Osteoblast (primary cell): ENCODE results near the gene TMEM45A. TPM values are rescaled to one million over a fixed set of nuclear protein-coding genes. Genes with fewer than 3 reads are reported as not detected.
A peak's percentile ranks its signal among the peaks of the same experiment; 100 is the strongest.

Source experiments
- DNase-seq: peaks from one replicate; pipeline ENCODE4 v3.0.0; 2011; ENCODE audit warnings: low spot score, mixed read lengths; ENCODE audit not compliant: insufficient read length; ENCODE audit errors: missing footprints
- H2AFZ ChIP-seq: 2 replicates; pipeline ENCODE4 v1.6.0; 2011; ENCODE audit warnings: mild to moderate bottlenecking, low read length
- H3K27ac ChIP-seq: 2 replicates; pipeline ENCODE4 v1.5.1; 2011; ENCODE audit warnings: mild to moderate bottlenecking, low read depth, low read length, moderate library complexity
- H3K27me3 ChIP-seq: 2 replicates; pipeline ENCODE4 v1.6.0; 2012; ENCODE audit warnings: mild to moderate bottlenecking, control low read depth, inconsistent platforms, low read length, moderate library complexity; ENCODE audit not compliant: insufficient read depth
- H3K36me3 ChIP-seq: 2 replicates; pipeline ENCODE4 v1.5.1; 2011; ENCODE audit warnings: mild to moderate bottlenecking, low read length, control low read depth, moderate library complexity; ENCODE audit not compliant: insufficient read depth
- H3K4me1 ChIP-seq: 2 replicates; pipeline ENCODE4 v1.5.1; 2011; ENCODE audit warnings: mild to moderate bottlenecking, low read length, control low read depth, moderate library complexity; ENCODE audit not compliant: insufficient read depth
- H3K4me2 ChIP-seq: 2 replicates; pipeline ENCODE4 v1.6.0; 2011; ENCODE audit warnings: mild to moderate bottlenecking, low read length; ENCODE audit not compliant: insufficient read depth
- H3K4me3 ChIP-seq: fragments of 200-600 bp; sonication (generic); 3 replicates; pipeline ENCODE4 v1.5.1; 2012; ENCODE audit warnings: mild to moderate bottlenecking, low read length, inconsistent platforms; ENCODE audit not compliant: insufficient read depth
- H3K79me2 ChIP-seq: 2 replicates; pipeline ENCODE4 v1.6.0; 2012; ENCODE audit warnings: mild to moderate bottlenecking, low read length, control low read depth, inconsistent platforms; ENCODE audit not compliant: insufficient read depth
- H3K9me3 ChIP-seq: 2 replicates; pipeline ENCODE4 v1.5.1; 2011; ENCODE audit warnings: low read depth, low read length, control low read depth
- H4K20me1 ChIP-seq: 2 replicates; pipeline ENCODE4 v1.6.0; 2012; ENCODE audit warnings: mild to moderate bottlenecking, low read length, control low read depth; ENCODE audit not compliant: insufficient read depth
- total RNA-seq: library from RNA; depleted of rRNA; stranded (reverse); fragments of >200 nt; gene quantifications from 2 replicates; pipeline ENCODE4 v1.2.3, GENCODE V29; 2012
- TF ChIP-seq, protein P1 (sequence below): IDR thresholded peaks from 2 replicates; pipeline ENCODE4 v1.5.1; 2011; ENCODE audit warnings: mild to moderate bottlenecking, low read depth, low read length, moderate library complexity; ENCODE audit errors: extremely low read depth

Gene TMEM45A
- total RNA-seq, 1 donor, result 35.5 TPM

DNA sequence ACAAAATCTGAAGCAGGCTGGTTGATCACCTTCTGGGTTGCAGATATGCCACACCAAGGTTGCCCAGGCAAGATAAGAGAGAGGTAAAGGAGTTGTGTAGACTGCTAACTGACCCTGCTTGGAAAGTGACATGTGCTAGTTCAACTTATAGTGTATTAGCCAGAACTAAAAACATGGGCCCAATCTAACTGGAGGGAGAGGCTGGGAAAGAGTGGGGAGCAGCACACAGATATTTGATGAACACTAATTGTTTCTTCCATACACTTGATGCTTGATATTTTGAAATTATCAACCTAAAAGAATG lies 61.9 kb downstream of the TMEM45A start:
- no peaks in the 10 kb centered on the region for H3K9me3 ChIP-seq
- no peaks in the 10 kb centered on the region for H3K27me3 ChIP-seq
- TF ChIP-seq, protein P1, sequence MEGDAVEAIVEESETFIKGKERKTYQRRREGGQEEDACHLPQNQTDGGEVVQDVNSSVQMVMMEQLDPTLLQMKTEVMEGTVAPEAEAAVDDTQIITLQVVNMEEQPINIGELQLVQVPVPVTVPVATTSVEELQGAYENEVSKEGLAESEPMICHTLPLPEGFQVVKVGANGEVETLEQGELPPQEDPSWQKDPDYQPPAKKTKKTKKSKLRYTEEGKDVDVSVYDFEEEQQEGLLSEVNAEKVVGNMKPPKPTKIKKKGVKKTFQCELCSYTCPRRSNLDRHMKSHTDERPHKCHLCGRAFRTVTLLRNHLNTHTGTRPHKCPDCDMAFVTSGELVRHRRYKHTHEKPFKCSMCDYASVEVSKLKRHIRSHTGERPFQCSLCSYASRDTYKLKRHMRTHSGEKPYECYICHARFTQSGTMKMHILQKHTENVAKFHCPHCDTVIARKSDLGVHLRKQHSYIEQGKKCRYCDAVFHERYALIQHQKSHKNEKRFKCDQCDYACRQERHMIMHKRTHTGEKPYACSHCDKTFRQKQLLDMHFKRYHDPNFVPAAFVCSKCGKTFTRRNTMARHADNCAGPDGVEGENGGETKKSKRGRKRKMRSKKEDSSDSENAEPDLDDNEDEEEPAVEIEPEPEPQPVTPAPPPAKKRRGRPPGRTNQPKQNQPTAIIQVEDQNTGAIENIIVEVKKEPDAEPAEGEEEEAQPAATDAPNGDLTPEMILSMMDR, result no peak
- peaks cover 11% of the 10 kb centered on the region for H3K4me1 ChIP-seq
- H3K4me2 ChIP-seq, result no peak overlapping the region
- no peak overlapping the region for H2AFZ ChIP-seq
- no peaks in the 10 kb centered on the region for H3K36me3 ChIP-seq
- H4K20me1 ChIP-seq, result no peaks in the 10 kb centered on the region
- H3K4me3 ChIP-seq, result no peak overlapping the region
- no peaks in the 10 kb centered on the region for H3K79me2 ChIP-seq
- DNase-seq, result no peak
- no peak overlapping the region for H3K27ac ChIP-seq

DNA sequence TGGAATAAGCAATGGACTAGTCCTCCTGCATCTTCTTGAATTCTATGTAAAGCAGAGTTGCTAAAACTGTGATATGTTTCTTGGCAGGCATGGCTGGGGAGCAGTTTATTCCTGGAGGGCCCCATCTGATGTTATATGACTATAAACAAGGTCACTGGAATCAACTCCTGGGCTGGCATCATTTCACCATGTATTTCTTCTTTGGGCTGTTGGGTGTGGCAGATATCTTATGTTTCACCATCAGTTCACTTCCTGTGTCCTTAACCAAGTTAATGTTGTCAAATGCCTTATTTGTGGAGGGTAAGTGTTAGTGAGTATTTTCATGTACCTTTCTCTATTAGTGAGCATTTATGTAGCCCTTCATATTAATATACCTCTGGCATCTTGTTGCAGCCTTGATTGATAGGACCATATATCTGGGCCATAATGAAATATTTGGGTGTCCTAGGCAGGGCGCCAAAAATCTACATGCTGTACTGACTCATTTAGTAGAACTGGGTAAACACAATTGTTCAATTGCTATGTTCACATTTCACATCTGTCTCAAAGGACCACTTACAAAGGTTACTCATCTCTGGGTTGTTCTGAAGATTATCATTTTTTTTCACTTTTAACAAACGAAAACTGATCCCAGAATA lies 64.4 kb downstream of the TMEM45A start:
- H3K4me3 ChIP-seq, result no peak overlapping the region
- peak; percentile 26 for DNase-seq
- TF ChIP-seq, protein P1, result no peak
- no peaks in the 10 kb centered on the region for H3K36me3 ChIP-seq
- H3K4me2 ChIP-seq, result no peak overlapping the region
- H3K27me3 ChIP-seq, result no peaks in the 10 kb centered on the region
- H3K9me3 ChIP-seq, result no peaks in the 10 kb centered on the region
- no peaks in the 10 kb centered on the region for H4K20me1 ChIP-seq
- H3K27ac ChIP-seq, result no peak overlapping the region
- no peaks in the 10 kb centered on the region for H3K79me2 ChIP-seq
- H3K4me1 ChIP-seq, result peaks cover 25% of the 10 kb centered on the region
- H2AFZ ChIP-seq, result no peak overlapping the region

DNA sequence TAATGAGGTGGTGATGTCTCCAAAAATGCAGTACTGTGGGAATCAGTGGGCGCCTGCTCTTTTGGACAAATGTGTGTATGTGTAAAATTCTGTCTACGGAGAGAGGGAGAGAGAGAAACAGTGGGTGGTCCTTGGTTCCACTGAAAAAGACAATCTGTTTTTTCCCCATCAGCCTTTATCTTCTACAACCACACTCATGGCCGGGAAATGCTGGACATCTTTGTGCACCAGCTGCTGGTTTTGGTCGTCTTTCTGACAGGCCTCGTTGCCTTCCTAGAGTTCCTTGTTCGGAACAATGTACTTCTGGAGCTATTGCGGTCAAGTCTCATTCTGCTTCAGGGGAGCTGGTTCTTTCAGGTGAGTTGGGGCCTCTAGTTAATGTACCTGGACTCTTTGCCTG lies 65.8 kb downstream of the TMEM45A start:
- Histone ChIP-seq H4K20me1 (no peaks in the 10 kb centered on the region), H3K79me2 (no peaks in the 10 kb centered on the region), H3K9me3 (no peaks in the 10 kb centered on the region), H3K4me3 (no peak overlapping the region), H3K4me2 (no peak overlapping the region), H3K27me3 (no peaks in the 10 kb centered on the region), H3K36me3 (no peaks in the 10 kb centered on the region), H3K27ac (no peak overlapping the region), H3K4me1 (peaks cover 32% of the 10 kb centered on the region), H2AFZ (no peak overlapping the region)
- TF ChIP-seq, protein P1, result no peak
- no peak for DNase-seq

DNA sequence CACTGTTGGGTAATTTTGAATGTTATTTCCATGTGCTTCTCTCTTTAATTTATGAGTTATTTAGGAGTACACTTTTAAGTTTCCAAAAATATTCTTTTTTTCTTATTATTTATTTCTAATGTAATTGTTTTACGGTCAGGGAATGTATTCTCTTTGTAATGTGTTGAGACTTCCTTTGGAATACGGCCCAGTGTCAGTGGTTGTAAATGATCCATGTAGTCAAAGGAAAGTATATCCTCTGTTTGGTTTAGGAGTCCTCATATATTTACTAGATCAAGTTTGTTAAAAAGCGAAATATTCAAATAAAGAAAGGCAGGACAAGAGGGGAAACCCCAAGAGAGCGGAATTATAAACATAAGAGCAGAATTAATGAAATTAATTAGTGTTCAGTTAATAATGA lies 68.0 kb downstream of the TMEM45A start:
- Histone ChIP-seq H3K79me2 (no peaks in the 10 kb centered on the region), H3K27me3 (no peaks in the 10 kb centered on the region)
- TF ChIP-seq, protein P1, result no peak

More for the DNA sequence above, 68.0 kb downstream of the TMEM45A start:
- Histone ChIP-seq H3K4me2 (peak overlapping the region; percentile 63), H3K9me3 (no peaks in the 10 kb centered on the region), H2AFZ (no peak overlapping the region), H3K27ac (no peak overlapping the region), H3K36me3 (no peaks in the 10 kb centered on the region), H3K4me3 (no peak overlapping the region), H3K4me1 (peaks cover 33% of the 10 kb centered on the region), H4K20me1 (no peaks in the 10 kb centered on the region)
- no peak for DNase-seq
